Spleen (tissue), 11 donors: Measurements from ENCODE around the gene TRIAP1. TPM values are rescaled to one million over a fixed set of nuclear protein-coding genes. Genes with fewer than 3 reads are reported as not detected.
"Not testable (repeated sequence)": the region's sequence is repeated elsewhere in the genome, so short reads cannot be mapped to it uniquely, and the experiment has no call there.

Experiments
- DNase-seq: peaks from one replicate; pipeline ENCODE4 v3.0.0-alpha.2; 2020
- H3K27ac ChIP-seq, 8 donors: fragments of 200-600 bp; sonication (generic) in 7 of 8; 1 replicate in 4 of 8; 2 replicates in 4 of 8; pipeline versions ENCODE4 v1.5.0 to v1.8.0; 2016 to 2021; ENCODE audit warnings: inconsistent platforms in 4 of 8, mild to moderate bottlenecking in 4 of 8, moderate library complexity in 1 of 8
- H3K27me3 ChIP-seq, 7 donors: fragments of 200-600 bp; sonication (generic) in 6 of 7; replicated peaks in 1 of 7; 1 replicate in 4 of 7; 2 replicates in 3 of 7; pipeline versions ENCODE4 v1.5.0 to v1.8.0; 2016 to 2021; ENCODE audit warnings: inconsistent platforms in 3 of 7, mild to moderate bottlenecking in 1 of 7
- H3K36me3 ChIP-seq, 6 donors: fragments of 200-600 bp; sonication (generic) in 5 of 6; 1 replicate in 4 of 6; 2 replicates in 2 of 6; pipeline versions ENCODE4 v1.5.0 to v1.8.0; 2016 to 2021; ENCODE audit warnings: inconsistent platforms in 2 of 6
- H3K4me1 ChIP-seq, 6 donors: fragments of 200-600 bp; sonication (generic) in 5 of 6; 1 replicate in 3 of 6; 2 replicates in 3 of 6; pipeline versions ENCODE4 v1.5.0 to v1.8.0; 2016 to 2021; ENCODE audit warnings: inconsistent platforms in 3 of 6
- H3K4me3 ChIP-seq, 8 donors: fragments of 200-600 bp; sonication (generic) in 7 of 8; 1 replicate in 4 of 8; 2 replicates in 4 of 8; pipeline versions ENCODE4 v1.5.0 to v1.8.0; 2016 to 2021; ENCODE audit warnings: inconsistent platforms in 4 of 8, mild to moderate bottlenecking in 4 of 8, moderate library complexity in 2 of 8
- H3K9me3 ChIP-seq, 8 donors: fragments of 200-600 bp; sonication (generic) in 7 of 8; 1 replicate in 4 of 8; 2 replicates in 4 of 8; pipeline versions ENCODE4 v1.5.0 to v1.8.0; 2016 to 2021; ENCODE audit warnings: inconsistent platforms in 4 of 8
- CTCF ChIP-seq, 11 experiments: fragments of 200-600 bp in 7 of 11; fragments of 450-650 bp in 4 of 11; sonication (generic) in 4 of 11; IDR thresholded peaks in 8 of 11; conservative IDR thresholded peaks in 3 of 11; 1 replicate in 7 of 11; 2 replicates in 4 of 11; pipeline versions ENCODE4 v1.4.0 to v1.8.0; 2016 to 2021; ENCODE audit warnings: antibody characterized with exemption in 11 of 11, inconsistent platforms in 4 of 11, mild to moderate bottlenecking in 1 of 11
- POLR2A ChIP-seq, 3 donors: fragments of 450-650 bp; IDR thresholded peaks; one replicate each; pipeline ENCODE4 v1.5.1; 2017; ENCODE audit warnings: antibody characterized with exemption in 3 of 3, mild to moderate bottlenecking in 1 of 3
- POLR2AphosphoS5 ChIP-seq, 3 donors: sonication (generic); formaldehyde crosslinking; IDR thresholded peaks; one replicate each; pipeline ENCODE4 v1.5.1; 2017; ENCODE audit warnings: antibody characterized with exemption in 3 of 3
- WGBS, 5 donors: extraction: QIAGEN DNeasy Blood & Tissue Kit in 3 of 5; methylation state at CpG; one replicate each; pipeline versions ENCODE4 v1.1.5 to v1.1.7; 2013 to 2018; 5-methylcytosine and 5-hydroxymethylcytosine counted together
- intact Hi-C: fragments of 100-400 bp; cut with DNase I; formaldehyde crosslinking; loops from one replicate; pipeline ENCODE4 v1.15.0; 2023; ENCODE audit warnings: low total_unique reads
- polyA plus RNA-seq, 3 donors: library from polyadenylated mRNA; stranded (reverse); fragments of 200-250 nt; gene quantifications; one replicate each; pipeline ENCODE4 v1.2.1, GENCODE V29; 2013
- total RNA-seq, 7 donors: library from RNA; depleted of rRNA in 3 of 7; stranded (reverse); fragments of >200 nt in 3 of 7; fragmentation: NEBNext Ultra II Directional in 4 of 7; extraction: Animal tissue kit (Norgen Biotek cat#: 25700) in 4 of 7; gene quantifications; one replicate each; pipeline versions ENCODE4 v1.1.0 to v1.2.1, GENCODE V29; 2016 to 2021
- donor health status: healthy with polysubstance abuse.
- donor health status: DM: no; HTN: no; CAD: no; lungs with moderate emphysema.
- donor health status: DM: no; HTN: no; CAD: no.
- donor health status: Bipolar disorder and iron deficiency.
- donor health status: healthy.
- donor health status: DM: no; HTN: no; CAD: no.
- donor health status: DM: yes; HTN: yes; CAD: no.

TRIAP1 gene
- total and polyA plus RNA-seq, 10 donors = 10.2 to 35.9 (median 14.9) TPM

- TF ChIP-seq POLR2AphosphoS5 (IDR thresholded peaks at IDR 0.05) = peak in 2 of 3 donors; percentile 13 to 17
- H3K27ac ChIP-seq, DNase-seq, H3K4me3 ChIP-seq, H3K27me3 ChIP-seq, intact Hi-C loops, H3K9me3 ChIP-seq: not testable (repeated sequence)
- peaks cover 5 to 40% (median 18%) of the 10 kb centered on the region in 6 donors for H3K4me1 ChIP-seq
- peaks cover 0 to 84% (median 35%) of the 10 kb centered on the region in 6 donors for H3K36me3 ChIP-seq
- 83 to 92% (median 86%) methylated on average over 5 of the region's 5 CpGs for WGBS, 5 donors
These were observed 6.3 kb upstream of the TRIAP1 start for GRCh38 chr12:120452524-120452923.

DNA sequence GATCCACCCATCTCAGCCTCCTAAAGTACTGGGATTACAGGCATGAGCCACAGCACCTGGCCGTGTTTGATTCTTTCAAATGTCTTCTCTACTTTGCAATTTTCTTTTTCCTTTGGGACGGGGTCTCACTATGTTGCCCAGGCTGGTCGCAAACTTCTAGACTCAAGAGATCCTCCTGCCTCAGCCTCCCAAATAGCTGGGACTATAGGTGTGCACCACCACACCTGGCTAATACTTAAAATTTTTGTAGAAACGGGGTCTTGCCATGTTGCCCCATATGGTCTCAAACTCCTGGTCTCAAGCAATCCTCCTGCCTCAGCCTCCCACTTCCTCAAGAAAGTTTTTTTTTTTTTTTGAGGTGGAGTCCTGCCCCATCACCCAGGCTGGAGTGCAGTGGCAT, 1.8 kb upstream of the TRIAP1 start:
- no peak for DNase-seq
- 94 to 100% (median 96%) methylated on average over 4 of the region's 4 CpGs for WGBS, 5 donors
- Histone ChIP-seq H3K27ac (no peak overlapping the region), H3K36me3 (peaks cover 0 to 60% (median 28%) of the 10 kb centered on the region in 6 donors), H3K4me3 (peak overlapping the region in 1 of 8 donors; percentile 85), H3K4me1 (peaks cover 27 to 74% (median 42%) of the 10 kb centered on the region in 6 donors), H3K27me3 (no peaks in the 10 kb centered on the region), H3K9me3 (no peaks in the 10 kb centered on the region)
- no peak for TF ChIP-seq POLR2A (IDR thresholded peaks at IDR 0.05)
- no peak for TF ChIP-seq CTCF (IDR thresholded peaks at IDR 0.05 in 8 of 11, conservative IDR thresholded peaks at IDR 0.05 in 3 of 11)
- TF ChIP-seq POLR2AphosphoS5 (IDR thresholded peaks at IDR 0.05) = no peak
- intact Hi-C loops = no loop called here

GRCh38 chr12:120446844-120447178, 627 bp upstream of the TRIAP1 start:
- WGBS, 5 donors = 5 to 8% (median 7%) methylated on average over 17 of the region's 17 CpGs
- H3K9me3 ChIP-seq, intact Hi-C loops, DNase-seq, H3K27me3 ChIP-seq: not testable (repeated sequence)
- peak overlapping the region; percentile 88 to 95 (median 92) for H3K27ac ChIP-seq
- peak overlapping the region; percentile 83 to 100 (median 96) for H3K4me3 ChIP-seq
- H3K4me1 ChIP-seq = peaks cover 27 to 67% (median 42%) of the 10 kb centered on the region in 6 donors
- H3K36me3 ChIP-seq = peaks cover 3 to 60% (median 31%) of the 10 kb centered on the region in 6 donors

DNA sequence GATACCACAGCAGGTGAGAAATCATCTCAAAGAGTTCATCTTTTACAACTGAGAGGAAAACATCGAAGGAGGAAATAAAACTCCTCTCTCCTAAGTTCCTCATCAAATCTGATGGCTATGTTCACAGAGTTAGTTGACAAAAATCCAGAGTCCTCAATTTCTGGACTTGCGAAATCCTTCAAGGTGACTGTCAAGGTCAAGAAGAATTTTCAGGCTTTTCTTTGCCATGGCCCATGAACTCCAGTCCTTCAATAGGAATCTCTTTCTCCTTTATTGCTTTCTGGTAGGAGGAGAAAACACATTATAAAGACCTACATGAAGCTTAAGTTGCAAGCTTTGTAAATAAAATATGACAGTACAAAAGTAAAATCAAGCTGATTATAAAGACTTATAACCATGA, 1.5 kb downstream of the TRIAP1 start:
- Histone ChIP-seq H3K4me1 (peaks cover 32 to 84% (median 48%) of the 10 kb centered on the region in 6 donors), H3K4me3 (peak overlapping the region in 2 of 8 donors; percentile 85 to 100), H3K9me3 (no peaks in the 10 kb centered on the region), H3K36me3 (peaks cover 3 to 65% (median 38%) of the 10 kb centered on the region in 6 donors), H3K27ac (no peak overlapping the region), H3K27me3 (no peaks in the 10 kb centered on the region)
- WGBS, 5 donors = 86 to 94% (median 88%) methylated on average over 2 of the region's 2 CpGs
- intact Hi-C loops = no loop called here
- no peak for TF ChIP-seq POLR2A (IDR thresholded peaks at IDR 0.05)
- no peak for TF ChIP-seq CTCF (IDR thresholded peaks at IDR 0.05 in 8 of 11, conservative IDR thresholded peaks at IDR 0.05 in 3 of 11)
- TF ChIP-seq POLR2AphosphoS5 (IDR thresholded peaks at IDR 0.05) = no peak
- DNase-seq = no peak

DNA sequence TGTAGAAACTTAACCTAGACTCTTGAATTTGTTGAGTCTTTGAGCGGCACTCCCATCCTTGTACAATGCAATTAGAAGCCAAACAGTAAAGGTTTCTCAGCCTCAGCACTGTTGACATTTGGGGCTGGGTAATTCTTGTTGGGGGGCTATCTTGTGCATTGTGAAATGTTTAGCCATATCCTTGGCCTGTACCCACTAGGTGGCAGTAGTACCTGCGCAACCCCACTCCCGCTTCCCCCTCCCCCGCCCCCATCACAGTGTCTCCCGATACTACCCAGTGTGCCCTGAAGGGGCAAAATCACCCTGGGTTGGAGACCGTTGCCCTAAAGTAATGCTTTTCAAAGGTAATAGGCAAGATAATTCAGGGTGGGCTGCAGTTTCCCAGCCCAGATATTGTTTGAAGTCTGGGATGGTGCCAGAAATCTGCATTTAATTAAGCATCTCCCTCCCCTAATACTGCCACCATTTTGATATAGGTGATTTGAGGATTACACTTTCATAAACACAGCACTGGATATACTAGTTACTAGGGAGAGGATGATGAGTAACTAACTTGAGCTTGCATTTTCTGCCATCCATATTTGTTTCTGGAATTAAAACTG, 6.4 kb downstream of the TRIAP1 start:
- peaks cover 20 to 60% (median 27%) of the 10 kb centered on the region in 6 donors for H3K4me1 ChIP-seq
- TF ChIP-seq POLR2A (IDR thresholded peaks at IDR 0.05) = no peak
- TF ChIP-seq POLR2AphosphoS5 (IDR thresholded peaks at IDR 0.05) = no peak
- peak in 10 of 11 experiments; percentile 34 to 84 (median 58) for TF ChIP-seq CTCF (IDR thresholded peaks at IDR 0.05 in 8 of 11, conservative IDR thresholded peaks at IDR 0.05 in 3 of 11)
- peak overlapping the region in 1 of 8 donors; percentile 91 for H3K4me3 ChIP-seq
- peaks cover 3 to 59% (median 37%) of the 10 kb centered on the region in 6 donors for H3K36me3 ChIP-seq
- no peaks in the 10 kb centered on the region for H3K9me3 ChIP-seq
- peak overlapping the region in 3 of 8 donors; percentile 27 to 51 (median 33) for H3K27ac ChIP-seq
- intact Hi-C loops = loop anchor here (10.0 kb wide), 1 partner anchor 115 kb away; the partner anchor contains the start of gene PLA2G1B
- peak; percentile 77 for DNase-seq
- H3K27me3 ChIP-seq = no peaks in the 10 kb centered on the region
- WGBS, 5 donors = 11 to 15% (median 12%) methylated on average over 6 of the region's 6 CpGs
